Spleen (tissue), 11 donors: Measurements from ENCODE around the gene SCP2. TPM values are rescaled to one million over a fixed set of nuclear protein-coding genes. Genes with fewer than 3 reads are reported as not detected.

Experiments used
- DNase-seq: peaks from one replicate; pipeline ENCODE4 v3.0.0-alpha.2; 2020
- H3K27ac ChIP-seq, 8 donors: fragments of 200-600 bp; sonication (generic) in 7 of 8; 1 replicate in 4 of 8; 2 replicates in 4 of 8; pipeline versions ENCODE4 v1.5.0 to v1.8.0; 2016 to 2021; ENCODE audit warnings: inconsistent platforms in 4 of 8, mild to moderate bottlenecking in 4 of 8, moderate library complexity in 1 of 8
- H3K27me3 ChIP-seq, 7 donors: fragments of 200-600 bp; sonication (generic) in 6 of 7; replicated peaks in 1 of 7; 1 replicate in 4 of 7; 2 replicates in 3 of 7; pipeline versions ENCODE4 v1.5.0 to v1.8.0; 2016 to 2021; ENCODE audit warnings: inconsistent platforms in 3 of 7, mild to moderate bottlenecking in 1 of 7
- H3K36me3 ChIP-seq, 6 donors: fragments of 200-600 bp; sonication (generic) in 5 of 6; 1 replicate in 4 of 6; 2 replicates in 2 of 6; pipeline versions ENCODE4 v1.5.0 to v1.8.0; 2016 to 2021; ENCODE audit warnings: inconsistent platforms in 2 of 6
- H3K4me1 ChIP-seq, 6 donors: fragments of 200-600 bp; sonication (generic) in 5 of 6; 1 replicate in 3 of 6; 2 replicates in 3 of 6; pipeline versions ENCODE4 v1.5.0 to v1.8.0; 2016 to 2021; ENCODE audit warnings: inconsistent platforms in 3 of 6
- H3K4me3 ChIP-seq, 8 donors: fragments of 200-600 bp; sonication (generic) in 7 of 8; 1 replicate in 4 of 8; 2 replicates in 4 of 8; pipeline versions ENCODE4 v1.5.0 to v1.8.0; 2016 to 2021; ENCODE audit warnings: inconsistent platforms in 4 of 8, mild to moderate bottlenecking in 4 of 8, moderate library complexity in 2 of 8
- H3K9me3 ChIP-seq, 8 donors: fragments of 200-600 bp; sonication (generic) in 7 of 8; 1 replicate in 4 of 8; 2 replicates in 4 of 8; pipeline versions ENCODE4 v1.5.0 to v1.8.0; 2016 to 2021; ENCODE audit warnings: inconsistent platforms in 4 of 8
- CTCF ChIP-seq, 11 experiments: fragments of 200-600 bp in 7 of 11; fragments of 450-650 bp in 4 of 11; sonication (generic) in 4 of 11; IDR thresholded peaks in 8 of 11; conservative IDR thresholded peaks in 3 of 11; 1 replicate in 7 of 11; 2 replicates in 4 of 11; pipeline versions ENCODE4 v1.4.0 to v1.8.0; 2016 to 2021; ENCODE audit warnings: antibody characterized with exemption in 11 of 11, inconsistent platforms in 4 of 11, mild to moderate bottlenecking in 1 of 11
- POLR2A ChIP-seq, 3 donors: fragments of 450-650 bp; IDR thresholded peaks; one replicate each; pipeline ENCODE4 v1.5.1; 2017; ENCODE audit warnings: antibody characterized with exemption in 3 of 3, mild to moderate bottlenecking in 1 of 3
- POLR2AphosphoS5 ChIP-seq, 3 donors: sonication (generic); formaldehyde crosslinking; IDR thresholded peaks; one replicate each; pipeline ENCODE4 v1.5.1; 2017; ENCODE audit warnings: antibody characterized with exemption in 3 of 3
- WGBS, 5 donors: extraction: QIAGEN DNeasy Blood & Tissue Kit in 3 of 5; methylation state at CpG; one replicate each; pipeline versions ENCODE4 v1.1.5 to v1.1.7; 2013 to 2018; 5-methylcytosine and 5-hydroxymethylcytosine counted together
- intact Hi-C: fragments of 100-400 bp; cut with DNase I; formaldehyde crosslinking; loops from one replicate; pipeline ENCODE4 v1.15.0; 2023; ENCODE audit warnings: low total_unique reads
- polyA plus RNA-seq, 3 donors: library from polyadenylated mRNA; stranded (reverse); fragments of 200-250 nt; gene quantifications; one replicate each; pipeline ENCODE4 v1.2.1, GENCODE V29; 2013
- total RNA-seq, 7 donors: library from RNA; depleted of rRNA in 3 of 7; stranded (reverse); fragments of >200 nt in 3 of 7; fragmentation: NEBNext Ultra II Directional in 4 of 7; extraction: Animal tissue kit (Norgen Biotek cat#: 25700) in 4 of 7; gene quantifications; one replicate each; pipeline versions ENCODE4 v1.1.0 to v1.2.1, GENCODE V29; 2016 to 2021
- donor health status: healthy with polysubstance abuse.
- donor health status: DM: no; HTN: no; CAD: no; lungs with moderate emphysema.
- donor health status: DM: no; HTN: no; CAD: no.
- donor health status: Bipolar disorder and iron deficiency.
- donor health status: healthy.
- donor health status: DM: no; HTN: no; CAD: no.
- donor health status: DM: yes; HTN: yes; CAD: no.

SCP2 gene
- total and polyA plus RNA-seq, 10 donors, result 69.4 to 105 (median 83.6) TPM

DNA sequence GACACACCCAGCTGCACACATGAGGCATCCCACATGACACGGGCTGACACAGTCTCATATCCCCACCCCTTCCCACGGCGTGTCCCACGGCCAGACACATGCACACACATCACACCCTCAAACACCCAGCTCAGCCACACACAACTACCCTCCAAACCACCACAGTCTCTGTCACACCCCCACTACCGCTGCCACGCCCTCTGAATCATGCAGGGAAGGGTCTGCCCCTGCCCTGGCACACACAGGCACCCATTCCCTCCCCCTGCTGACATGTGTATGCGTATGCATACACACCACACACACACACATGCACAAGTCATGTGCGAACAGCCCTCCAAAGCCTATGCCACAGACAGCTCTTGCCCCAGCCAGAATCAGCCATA, 157.5 kb downstream of the SCP2 start:
- no peak overlapping the region for H3K4me3 ChIP-seq
- peaks cover 0 to 7% (median 0%) of the 10 kb centered on the region in 6 donors for H3K4me1 ChIP-seq
- no peak for TF ChIP-seq CTCF (IDR thresholded peaks at IDR 0.05 in 8 of 11, conservative IDR thresholded peaks at IDR 0.05 in 3 of 11)
- TF ChIP-seq POLR2A (IDR thresholded peaks at IDR 0.05), result no peak
- TF ChIP-seq POLR2AphosphoS5 (IDR thresholded peaks at IDR 0.05), result no peak
- no peaks in the 10 kb centered on the region for H3K36me3 ChIP-seq
- intact Hi-C loops, result no loop called here
- no peak for DNase-seq
- H3K27me3 ChIP-seq, result no peaks in the 10 kb centered on the region
- no peaks in the 10 kb centered on the region for H3K9me3 ChIP-seq
- H3K27ac ChIP-seq, result no peak overlapping the region
- WGBS, 5 donors, result 82 to 93% (median 87%) methylated on average over 8 of the region's 8 CpGs

DNA sequence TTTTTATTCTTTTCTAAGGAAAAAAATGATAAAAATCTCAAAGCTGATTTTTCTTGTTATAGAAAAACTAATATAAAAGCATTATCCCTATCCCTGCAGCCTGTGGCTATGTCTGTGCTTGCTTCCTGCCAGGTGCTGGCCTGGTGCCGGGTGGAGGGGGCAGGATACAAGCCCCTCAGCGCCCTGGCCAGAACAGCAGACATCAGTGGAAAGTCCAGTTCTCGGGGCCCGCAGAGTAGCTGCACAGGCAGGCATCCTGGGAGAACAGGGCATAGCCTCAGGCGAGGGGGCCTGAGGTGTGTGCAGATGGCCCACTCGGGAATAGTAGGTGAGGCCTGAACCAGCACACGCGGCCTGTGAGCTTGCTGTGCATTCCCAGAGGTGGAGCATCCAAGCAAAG, 158.3 kb downstream of the SCP2 start:
- intact Hi-C loops, result no loop called here
- no peak overlapping the region for H3K27ac ChIP-seq
- no peaks in the 10 kb centered on the region for H3K9me3 ChIP-seq
- peaks cover 0 to 4% (median 0%) of the 10 kb centered on the region in 7 donors for H3K27me3 ChIP-seq
- 85 to 95% (median 92%) methylated on average over 5 to 8 of the region's 8 CpGs for WGBS, 5 donors
- H3K4me1 ChIP-seq, result peaks cover 0 to 7% (median 0%) of the 10 kb centered on the region in 6 donors
- no peak overlapping the region for H3K4me3 ChIP-seq
- DNase-seq, result no peak
- no peaks in the 10 kb centered on the region for H3K36me3 ChIP-seq
- TF ChIP-seq POLR2A (IDR thresholded peaks at IDR 0.05) (no peak), CTCF (IDR thresholded peaks at IDR 0.05 in 8 of 11, conservative IDR thresholded peaks at IDR 0.05 in 3 of 11) (no peak), POLR2AphosphoS5 (IDR thresholded peaks at IDR 0.05) (no peak)

DNA sequence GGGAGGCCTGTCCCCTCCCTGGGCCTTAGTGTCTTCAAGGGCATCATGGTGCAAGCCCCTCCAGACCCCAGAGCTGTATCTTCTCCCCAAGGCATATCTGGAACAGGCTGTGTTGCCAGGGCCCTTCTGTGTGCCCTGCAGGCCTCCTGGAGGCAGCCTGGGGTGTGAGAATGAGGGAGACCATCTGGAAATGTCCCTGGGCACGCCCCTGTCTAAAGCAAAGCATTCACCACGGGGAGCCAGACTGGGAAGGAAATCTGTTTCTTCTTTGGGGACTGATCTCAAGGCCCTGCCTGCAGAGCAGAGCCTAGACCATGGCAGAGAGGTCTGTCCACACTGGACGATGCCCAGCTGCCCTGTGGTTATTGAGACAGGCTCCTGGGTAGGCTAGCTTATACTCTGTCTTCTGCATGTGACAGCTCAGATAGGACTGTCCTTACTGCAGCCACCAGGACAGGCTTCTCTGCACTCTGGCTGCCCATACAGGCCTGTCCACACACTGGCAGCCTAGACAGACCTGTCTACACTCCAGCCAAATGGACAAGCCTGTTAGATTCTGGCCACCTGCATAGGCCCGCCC, 159.5 kb downstream of the SCP2 start:
- no peak overlapping the region for H3K27ac ChIP-seq
- no peak for TF ChIP-seq CTCF (IDR thresholded peaks at IDR 0.05 in 8 of 11, conservative IDR thresholded peaks at IDR 0.05 in 3 of 11)
- TF ChIP-seq POLR2A (IDR thresholded peaks at IDR 0.05), result no peak
- no peak for TF ChIP-seq POLR2AphosphoS5 (IDR thresholded peaks at IDR 0.05)
- H3K27me3 ChIP-seq, result peaks cover 0 to 8% (median 0%) of the 10 kb centered on the region in 7 donors
- 75 to 89% (median 83%) methylated on average over 4 of the region's 4 CpGs for WGBS, 5 donors
- H3K4me3 ChIP-seq, result no peak overlapping the region
- no peak for DNase-seq
- intact Hi-C loops, result no loop called here
- H3K4me1 ChIP-seq, result peaks cover 0 to 2% (median 0%) of the 10 kb centered on the region in 6 donors
- no peaks in the 10 kb centered on the region for H3K9me3 ChIP-seq
- H3K36me3 ChIP-seq, result no peaks in the 10 kb centered on the region

GRCh38 chr1:53087332-53088285, 160.5 kb downstream of the SCP2 start:
- H3K36me3 ChIP-seq, result no peaks in the 10 kb centered on the region
- no peaks in the 10 kb centered on the region for H3K4me1 ChIP-seq
- DNase-seq, result no peak
- WGBS, 5 donors, result 85 to 89% (median 89%) methylated on average over 22 to 27 of the region's 27 CpGs
- no peak overlapping the region for H3K4me3 ChIP-seq
- peaks cover 0 to 13% (median 0%) of the 10 kb centered on the region in 7 donors for H3K27me3 ChIP-seq
- H3K9me3 ChIP-seq, result no peaks in the 10 kb centered on the region
- H3K27ac ChIP-seq, result no peak overlapping the region
- intact Hi-C loops, result no loop called here
- TF ChIP-seq POLR2A (IDR thresholded peaks at IDR 0.05) (no peak), CTCF (IDR thresholded peaks at IDR 0.05 in 8 of 11, conservative IDR thresholded peaks at IDR 0.05 in 3 of 11) (no peak), POLR2AphosphoS5 (IDR thresholded peaks at IDR 0.05) (no peak)
